GM19099 (cell line): ENCODE data around the gene FAM3A.

Experiments
- POLR2A ChIP-seq: IDR thresholded peaks from 3 replicates; pipeline ENCODE4 v1.6.1; 2011; ENCODE audit warnings: low read depth; ENCODE audit not compliant: insufficient read length; ENCODE audit errors: extremely low read depth

Gene FAM3A

GRCh38 chrX:154472685-154473632 lies 43.1 kb downstream of the FAM3A start:
- no peak for TF ChIP-seq POLR2A

- no peak for TF ChIP-seq POLR2A
Observed at GRCh38 chrX:154471839-154472684, 44.0 kb downstream of the FAM3A start.

- no peak for TF ChIP-seq POLR2A
Observed at GRCh38 chrX:154470914-154471568, 45.0 kb downstream of the FAM3A start.

- no peak for TF ChIP-seq POLR2A
Observed at GRCh38 chrX:154470434-154470833, 45.6 kb downstream of the FAM3A start.

- TF ChIP-seq POLR2A, result no peak
Observed at GRCh38 chrX:154469880-154470279, 46.2 kb downstream of the FAM3A start.

- TF ChIP-seq POLR2A, result no peak
Observed at GRCh38 chrX:154469114-154469513, 46.9 kb downstream of the FAM3A start.

- TF ChIP-seq POLR2A, result no peak
Observed at GRCh38 chrX:154468217-154468616, 47.8 kb downstream of the FAM3A start.

GRCh38 chrX:154467556-154467955 lies 48.5 kb downstream of the FAM3A start:
- no peak for TF ChIP-seq POLR2A

- no peak for TF ChIP-seq POLR2A
Observed at GRCh38 chrX:154466907-154467306, 49.1 kb downstream of the FAM3A start.

- no peak for TF ChIP-seq POLR2A
Observed at GRCh38 chrX:154466036-154466435, 50.0 kb downstream of the FAM3A start.

GRCh38 chrX:154465601-154466000 lies 50.4 kb downstream of the FAM3A start:
- no peak for TF ChIP-seq POLR2A

- TF ChIP-seq POLR2A, result no peak
Observed at GRCh38 chrX:154464806-154465365, 51.1 kb downstream of the FAM3A start.

GRCh38 chrX:154463611-154464220 lies 52.3 kb downstream of the FAM3A start:
- TF ChIP-seq POLR2A, result no peak

GRCh38 chrX:154462396-154462795 lies 53.6 kb downstream of the FAM3A start:
- no peak for TF ChIP-seq POLR2A
